Heart left ventricle (tissue), 16 donors: ENCODE measurements around the gene GALNT14. TPM values are rescaled to one million over a fixed set of nuclear protein-coding genes. Genes with fewer than 3 reads are reported as not detected.

Source experiments
- ATAC-seq, 4 donors: fragments of 200-7000 bp; cut with Tn5 transposase; one replicate each; pipeline ENCODE4 v1.9.1; 2020 to 2022; ENCODE audit warnings: moderate library complexity in 4 of 4, mild to moderate bottlenecking in 3 of 4, moderate number of reproducible peaks in 1 of 4
- DNase-seq, 5 donors: peaks; one replicate each; pipeline ENCODE4 v3.0.0-alpha.2; 2020
- H3K27ac ChIP-seq, 12 donors: fragments of 200-600 bp; sonication (generic) in 4 of 12; one replicate each; pipeline versions ENCODE4 v1.5.0 to v1.8.0; 2016 to 2022; ENCODE audit warnings: mild to moderate bottlenecking in 2 of 12
- H3K27me3 ChIP-seq, 9 donors: fragments of 200-600 bp; sonication (generic) in 2 of 9; one replicate each; pipeline versions ENCODE4 v1.5.1 to v1.8.0; 2016 to 2022; ENCODE audit warnings: mild to moderate bottlenecking in 3 of 9
- H3K36me3 ChIP-seq, 9 donors: fragments of 200-600 bp; sonication (generic) in 2 of 9; one replicate each; pipeline versions ENCODE4 v1.5.0 to v1.8.0; 2018 to 2022; ENCODE audit warnings: mild to moderate bottlenecking in 2 of 9
- H3K4me1 ChIP-seq, 12 donors: fragments of 200-600 bp; sonication (generic) in 4 of 12; one replicate each; pipeline versions ENCODE4 v1.5.0 to v1.8.0; 2016 to 2022; ENCODE audit warnings: mild to moderate bottlenecking in 3 of 12
- H3K4me3 ChIP-seq, 12 donors: fragments of 200-600 bp; sonication (generic) in 4 of 12; one replicate each; pipeline versions ENCODE4 v1.5.0 to v1.8.0; 2017 to 2022; ENCODE audit warnings: mild to moderate bottlenecking in 9 of 12, moderate library complexity in 4 of 12
- H3K9me3 ChIP-seq, 12 donors: fragments of 200-600 bp; sonication (generic) in 4 of 12; one replicate each; pipeline versions ENCODE4 v1.5.0 to v1.8.0; 2016 to 2022; ENCODE audit warnings: mild to moderate bottlenecking in 1 of 12
- POLR2A ChIP-seq, 2 donors: fragments of 450-650 bp; IDR thresholded peaks; one replicate each; pipeline ENCODE4 v1.6.1; 2017; ENCODE audit warnings: antibody characterized with exemption in 2 of 2, mild to moderate bottlenecking in 2 of 2, moderate library complexity in 2 of 2
- WGBS, 4 donors: extraction: QIAGEN DNeasy Blood & Tissue Kit in 2 of 4; methylation state at CpG; one replicate each; pipeline versions ENCODE4 v1.1.5 to v1.1.7; 2013 to 2018; 5-methylcytosine and 5-hydroxymethylcytosine counted together
- intact Hi-C, 10 donors: fragments of 100-400 bp; cut with DNase I; formaldehyde crosslinking; loops; one replicate each; pipeline versions ENCODE4 v1.11.1 to v1.14.2; 2022
- polyA plus RNA-seq, 2 donors: library from polyadenylated mRNA; stranded (reverse); fragments of 200-250 nt; gene quantifications; one replicate each; pipeline ENCODE4 v1.2.3, GENCODE V29; 2013
- total RNA-seq, 9 donors: library from RNA; depleted of rRNA in 2 of 9; stranded (reverse); fragments of >200 nt in 2 of 9; fragmentation: NEBNext Ultra II Directional in 3 of 9; extraction: Animal tissue kit (Norgen Biotek cat#: 25700) in 3 of 9; gene quantifications; one replicate each; pipeline versions ENCODE4 v1.1.0 to v1.2.4, GENCODE V29; 2016 to 2023
- TF ChIP-seq, protein P1 (sequence below), 12 donors: fragments of 200-600 bp; sonication (generic) in 4 of 12; IDR thresholded peaks; one replicate each; pipeline versions ENCODE4 v1.5.0 to v1.8.0; 2018 to 2022; ENCODE audit warnings: antibody characterized with exemption in 12 of 12, mild to moderate bottlenecking in 5 of 12
- donor health status: ischemic (EF 13 %, LVEDD 7.1; RV severe dilation, severe dysfunction).
- donor health status: healthy with polysubstance abuse.
- donor health status: DM: no; HTN: yes; CAD: no.
- donor health status: DM: no; HTN: no; CAD: no.
- donor health status: ischemic (EF 25% LVEDD 6.9; RV normal size, moderate dysfunction).
- donor health status: ischemic (EF 25% LVEDD 5.7; RV mildly dilated, moderate dysfunction).
- donor health status: healthy.
- donor health status: DM: yes; HTN: yes; CAD: no.
- donor health status: ischemic (EF 35%, LVEDD 5.7; RV mildly dilated, moderate dysfunction).
- donor health status: nonischemic (EF 11% LVEDD 7.7; RV severe dilation, severe dysfunction).
- donor health status: DM: yes; HTN: yes; CAD: no.
- donor health status: PGD.
- donor health status: ischemic (EF 29% LVEDD 5.4; RV normal size, mild dysfunction).
- donor health status: nonischemic (EF 23%, LVEDD 6.1; RV moderate dilation, normal function).

GALNT14 gene
- total and polyA plus RNA-seq, 11 donors: 0.29 to 2.4 (median 1.0) TPM; not detected in 2

DNA sequence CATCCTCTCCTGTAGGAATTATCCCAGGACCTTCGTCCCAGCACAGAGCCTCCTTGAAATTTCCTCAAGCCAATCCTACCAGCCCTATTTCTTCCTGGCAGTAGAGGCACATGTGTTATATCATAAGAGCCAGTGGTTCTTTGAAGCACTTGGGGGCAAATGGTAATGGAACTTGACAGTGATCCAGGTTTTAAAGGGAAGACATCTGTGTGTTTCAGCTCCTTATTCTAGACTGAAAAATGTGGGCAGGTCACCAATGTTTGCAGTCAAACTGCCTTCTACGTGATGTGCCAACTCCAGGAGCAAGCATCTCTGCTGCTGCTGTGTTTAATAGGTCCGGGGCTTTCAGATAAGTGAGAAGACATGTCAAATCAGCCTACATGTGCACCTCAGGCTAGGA is 157.1 kb downstream of the GALNT14 start:
- WGBS, 4 donors: 67 to 79% (median 74%) methylated on average over 2 to 3 of the region's 3 CpGs
- no peaks in the 10 kb centered on the region for H3K36me3 ChIP-seq
- no peaks in the 10 kb centered on the region for H3K27me3 ChIP-seq
- DNase-seq (no peak), ATAC-seq (no peak)
- no peaks in the 10 kb centered on the region for H3K9me3 ChIP-seq
- intact Hi-C loops: no loop called here
- no peak overlapping the region for H3K27ac ChIP-seq
- TF ChIP-seq, protein P1, sequence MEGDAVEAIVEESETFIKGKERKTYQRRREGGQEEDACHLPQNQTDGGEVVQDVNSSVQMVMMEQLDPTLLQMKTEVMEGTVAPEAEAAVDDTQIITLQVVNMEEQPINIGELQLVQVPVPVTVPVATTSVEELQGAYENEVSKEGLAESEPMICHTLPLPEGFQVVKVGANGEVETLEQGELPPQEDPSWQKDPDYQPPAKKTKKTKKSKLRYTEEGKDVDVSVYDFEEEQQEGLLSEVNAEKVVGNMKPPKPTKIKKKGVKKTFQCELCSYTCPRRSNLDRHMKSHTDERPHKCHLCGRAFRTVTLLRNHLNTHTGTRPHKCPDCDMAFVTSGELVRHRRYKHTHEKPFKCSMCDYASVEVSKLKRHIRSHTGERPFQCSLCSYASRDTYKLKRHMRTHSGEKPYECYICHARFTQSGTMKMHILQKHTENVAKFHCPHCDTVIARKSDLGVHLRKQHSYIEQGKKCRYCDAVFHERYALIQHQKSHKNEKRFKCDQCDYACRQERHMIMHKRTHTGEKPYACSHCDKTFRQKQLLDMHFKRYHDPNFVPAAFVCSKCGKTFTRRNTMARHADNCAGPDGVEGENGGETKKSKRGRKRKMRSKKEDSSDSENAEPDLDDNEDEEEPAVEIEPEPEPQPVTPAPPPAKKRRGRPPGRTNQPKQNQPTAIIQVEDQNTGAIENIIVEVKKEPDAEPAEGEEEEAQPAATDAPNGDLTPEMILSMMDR (IDR thresholded peaks at IDR 0.05): no peak
- no peak for TF ChIP-seq POLR2A (IDR thresholded peaks at IDR 0.05)
- H3K4me1 ChIP-seq: peaks cover 0 to 39% (median 13%) of the 10 kb centered on the region in 12 donors
- no peak overlapping the region for H3K4me3 ChIP-seq

DNA sequence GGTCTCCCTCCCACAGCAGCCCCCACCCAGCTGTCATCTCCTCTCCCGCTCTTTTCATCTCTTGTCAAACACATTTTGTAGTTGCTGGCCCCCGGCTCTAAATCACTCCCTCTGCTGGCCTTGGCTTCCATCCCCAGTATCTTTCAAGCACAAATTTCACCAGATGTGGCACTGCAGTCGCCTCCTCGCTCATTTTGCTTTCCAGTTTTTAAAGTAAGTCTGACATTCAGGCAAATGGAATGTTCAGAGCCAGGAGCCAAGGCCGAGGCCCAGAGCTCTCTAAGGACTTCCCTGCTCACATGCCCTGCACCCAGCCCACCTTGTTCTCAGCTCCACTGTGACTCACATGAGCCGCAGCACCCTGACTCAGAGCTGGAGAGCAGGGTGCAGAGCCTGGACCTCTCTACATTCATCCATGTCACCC is 158.4 kb downstream of the GALNT14 start:
- H3K27me3 ChIP-seq: no peaks in the 10 kb centered on the region
- TF ChIP-seq, protein P1 (IDR thresholded peaks at IDR 0.05): peak in 7 of 12 donors; percentile 11 to 59 (median 38)
- no peak for TF ChIP-seq POLR2A (IDR thresholded peaks at IDR 0.05)
- WGBS, 4 donors: 39 to 48% (median 42%) methylated on average over 6 of the region's 6 CpGs
- DNase-seq (peak in 3 of 5 donors; percentile 25 to 70 (median 48)), ATAC-seq (peak; percentile 61 to 76 (median 70))
- H3K4me1 ChIP-seq: peaks cover 0 to 27% (median 11%) of the 10 kb centered on the region in 12 donors
- peak overlapping the region in 6 of 12 donors; percentile 13 to 56 (median 32) for H3K27ac ChIP-seq
- no peaks in the 10 kb centered on the region for H3K36me3 ChIP-seq
- intact Hi-C loops: no loop called here
- H3K9me3 ChIP-seq: no peaks in the 10 kb centered on the region
- H3K4me3 ChIP-seq: no peak overlapping the region

DNA sequence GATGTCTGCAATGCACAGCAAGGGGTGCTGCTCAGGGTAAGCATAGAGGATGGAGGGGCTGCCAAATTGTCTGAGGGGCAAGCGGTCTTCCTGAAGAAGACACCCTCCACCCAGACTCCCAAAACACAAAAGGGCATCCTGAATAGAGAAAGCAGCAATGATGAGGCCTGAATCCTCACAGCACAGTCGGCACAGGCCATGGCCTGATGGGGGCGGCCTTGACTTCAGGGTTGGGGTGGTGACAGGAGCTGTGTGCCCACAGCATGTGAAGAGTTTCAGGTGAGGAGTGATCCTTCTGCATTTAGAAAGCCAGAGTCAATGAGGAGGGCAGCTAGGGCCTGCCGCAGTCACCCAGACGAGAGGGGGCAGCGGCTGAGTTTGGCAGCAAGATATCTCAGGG is 159.4 kb downstream of the GALNT14 start:
- H3K27ac ChIP-seq: no peak overlapping the region
- WGBS, 4 donors: 89 to 95% (median 93%) methylated on average over 6 of the region's 6 CpGs
- DNase-seq (no peak), ATAC-seq (no peak)
- intact Hi-C loops: no loop called here
- H3K36me3 ChIP-seq: no peaks in the 10 kb centered on the region
- H3K4me3 ChIP-seq: no peak overlapping the region
- no peaks in the 10 kb centered on the region for H3K27me3 ChIP-seq
- H3K9me3 ChIP-seq: no peaks in the 10 kb centered on the region
- no peak for TF ChIP-seq POLR2A (IDR thresholded peaks at IDR 0.05)
- TF ChIP-seq, protein P1 (IDR thresholded peaks at IDR 0.05): no peak
- peaks cover 0 to 27% (median 8%) of the 10 kb centered on the region in 12 donors for H3K4me1 ChIP-seq

DNA sequence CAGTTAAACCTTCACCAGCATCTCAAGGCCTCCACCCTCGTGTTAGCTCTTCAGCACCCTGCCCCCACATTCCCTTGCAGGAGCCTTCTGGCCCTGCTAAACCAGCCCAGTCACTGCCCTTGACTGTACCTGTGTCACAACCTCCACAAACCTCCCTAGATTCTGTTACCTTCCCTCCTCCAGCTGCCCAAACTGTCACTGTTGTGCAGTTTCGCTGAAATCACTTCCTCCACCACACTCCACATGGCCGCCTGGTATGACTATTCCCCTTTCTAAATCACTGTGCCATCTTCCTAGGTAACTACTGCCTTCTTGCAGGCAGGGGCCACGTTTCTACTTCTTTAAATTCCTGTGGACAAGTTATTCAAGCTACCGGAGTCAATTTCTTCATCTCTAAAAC is 160.2 kb downstream of the GALNT14 start:
- DNase-seq (no peak), ATAC-seq (no peak)
- Histone ChIP-seq H3K36me3 (no peaks in the 10 kb centered on the region), H3K27ac (no peak overlapping the region), H3K4me3 (no peak overlapping the region), H3K9me3 (no peaks in the 10 kb centered on the region), H3K4me1 (peaks cover 0 to 33% (median 9%) of the 10 kb centered on the region in 12 donors), H3K27me3 (no peaks in the 10 kb centered on the region)
- no peak for TF ChIP-seq POLR2A (IDR thresholded peaks at IDR 0.05)
- TF ChIP-seq, protein P1 (IDR thresholded peaks at IDR 0.05): no peak
- 79 to 82% (median 81%) methylated on average over 5 of the region's 5 CpGs for WGBS, 4 donors
- intact Hi-C loops: no loop called here
